Measurements from ENCODE around the gene TACC2. TPM values are rescaled to one million over a fixed set of nuclear protein-coding genes. Genes with fewer than 3 reads are reported as not detected.

The TACC2 gene
- total and polyA plus RNA-seq, 2 donors (not counting 3 experiments of a cell fraction or from before 2014, with no cell fraction given) = 14.4 to 46.2 TPM

DNA sequence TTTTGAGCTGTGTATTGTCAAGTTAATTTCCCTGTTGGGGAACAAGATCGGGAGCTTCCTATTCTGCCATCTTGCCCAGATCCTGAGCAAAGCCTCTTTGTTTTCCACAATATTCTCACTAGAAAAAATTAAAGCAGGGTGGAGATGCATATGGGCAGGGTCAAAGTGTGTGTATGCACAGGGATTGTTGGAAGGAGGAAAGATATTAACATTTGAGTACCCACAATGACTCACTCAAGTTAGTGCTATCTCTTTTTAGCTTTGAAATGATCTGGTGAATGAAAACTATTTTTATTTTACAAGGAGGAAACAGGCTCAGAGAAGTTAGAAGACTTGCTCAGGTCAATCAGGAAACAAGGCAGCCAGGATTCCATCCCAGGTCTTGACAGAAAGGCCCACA lies 275.5 kb downstream of the TACC2 start:
- intact Hi-C loops (cut with micrococcal nuclease) = no loop called here
- no peaks in the 10 kb centered on the region for H3K9me1 ChIP-seq (replicated peaks; ENCODE audit: control insufficient read depth, extremely low read depth, insufficient read depth, low read length)
- dilution Hi-C loops (cut with MboI; ENCODE audit: extremely low pct_ligation_motif_present, low sequenced_read_pairs) = no loop called here
- H3K36me3 ChIP-seq (ENCODE audit: control insufficient read depth in 2 of 2, extremely low read depth in 1 of 2, insufficient read depth in 2 of 2, low read length in 2 of 2) = no peaks in the 10 kb centered on the region
- H4K20me1 ChIP-seq (replicated peaks; ENCODE audit: control insufficient read depth, extremely low read depth, insufficient read depth, low read length) = no peaks in the 10 kb centered on the region
- TF ChIP-seq POLR2AphosphoS5 (IDR thresholded peaks at IDR 0.05; ENCODE audit: insufficient read depth, low read depth, low read length) = no peak
- TF ChIP-seq FOS (IDR thresholded peaks at IDR 0.05; ENCODE audit: borderline replicate concordance, insufficient read depth, low read length) = peak; percentile 31
- TF ChIP-seq JUN (IDR thresholded peaks at IDR 0.05; ENCODE audit: borderline replicate concordance, insufficient read depth, insufficient read length, low read depth) = no peak
- POLR2A ChIA-PET = no interaction called here
- H3K9ac ChIP-seq (replicated peaks; ENCODE audit: extremely low read depth, insufficient read depth, low read length) = no peak overlapping the region
- no peaks in the 10 kb centered on the region for H3K9me3 ChIP-seq (replicated peaks; ENCODE audit: control insufficient read depth, insufficient read depth, low read length)
- CTCF ChIA-PET = interaction anchor here (1.0 to 2.8 kb wide), 5 partner anchors 15 to 212 kb away, joined by 4 to 11 read pairs (median 6); no protein-coding TSS in a partner anchor
- no peak overlapping the region for H3K4me3 ChIP-seq (replicated peaks in 1 of 3; ENCODE audit: insufficient read depth in 1 of 3, low read depth in 1 of 3, low read length in 3 of 3)
- no peaks in the 10 kb centered on the region for H3K27me3 ChIP-seq (ENCODE audit: control insufficient read depth in 2 of 2, insufficient read depth in 2 of 2, low read length in 2 of 2)
- no peak overlapping the region for H3K4me2 ChIP-seq (ENCODE audit: insufficient read depth, low read length)
- FAIRE-seq (no peak), DNase-seq (ENCODE audit: low read depth, low spot score) (no peak)
- peaks cover 20% of the 10 kb centered on the region for H3K4me1 ChIP-seq (ENCODE audit: control insufficient read depth, extremely low read depth, insufficient read depth, low read length)
- no peaks in the 10 kb centered on the region for H3K79me2 ChIP-seq (ENCODE audit: control insufficient read depth, insufficient read depth, low read length)
- H2AFZ ChIP-seq (ENCODE audit: low read depth, low read length) = no peak overlapping the region
- H3K27ac ChIP-seq (ENCODE audit: insufficient read depth, low read depth, low read length) = no peak overlapping the region
- no TSS peak for BruUV-seq (replicated peaks)

DNA sequence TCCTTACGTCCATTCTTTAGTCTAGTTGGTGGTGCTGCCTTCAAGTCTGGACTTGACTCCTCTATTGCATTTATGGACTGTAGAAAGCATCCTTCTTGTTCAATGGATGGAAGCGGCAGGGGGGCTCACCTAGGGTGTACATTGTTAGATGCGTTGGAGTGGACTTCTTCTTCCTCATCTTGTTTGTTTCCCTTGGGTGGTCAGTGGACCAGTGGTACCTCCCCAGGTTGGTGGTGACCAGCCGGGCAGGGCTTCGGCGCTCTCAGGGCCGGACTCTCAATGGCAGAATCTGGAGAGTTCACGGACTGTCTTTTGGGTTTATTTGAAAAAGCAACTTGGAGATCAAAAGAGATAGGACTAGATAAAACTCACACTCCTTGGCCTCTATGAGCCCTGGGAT lies 276.0 kb downstream of the TACC2 start:
- no TSS peak for BruUV-seq (replicated peaks)
- no peak overlapping the region for H2AFZ ChIP-seq (ENCODE audit: low read depth, low read length)
- intact Hi-C loops (cut with micrococcal nuclease) = no loop called here
- dilution Hi-C loops (cut with MboI; ENCODE audit: extremely low pct_ligation_motif_present, low sequenced_read_pairs) = no loop called here
- FAIRE-seq = no peak
- H3K9me3 ChIP-seq (replicated peaks; ENCODE audit: control insufficient read depth, insufficient read depth, low read length) = no peaks in the 10 kb centered on the region
- no peak for DNase-seq (ENCODE audit: low read depth, low spot score)
- H3K79me2 ChIP-seq (ENCODE audit: control insufficient read depth, insufficient read depth, low read length) = no peaks in the 10 kb centered on the region
- H3K4me1 ChIP-seq (ENCODE audit: control insufficient read depth, extremely low read depth, insufficient read depth, low read length) = peaks cover 20% of the 10 kb centered on the region
- H3K27me3 ChIP-seq (ENCODE audit: control insufficient read depth in 2 of 2, insufficient read depth in 2 of 2, low read length in 2 of 2) = no peaks in the 10 kb centered on the region
- no peak overlapping the region for H3K27ac ChIP-seq (ENCODE audit: insufficient read depth, low read depth, low read length)
- H4K20me1 ChIP-seq (replicated peaks; ENCODE audit: control insufficient read depth, extremely low read depth, insufficient read depth, low read length) = no peaks in the 10 kb centered on the region
- H3K4me2 ChIP-seq (ENCODE audit: insufficient read depth, low read length) = no peak overlapping the region
- H3K9me1 ChIP-seq (replicated peaks; ENCODE audit: control insufficient read depth, extremely low read depth, insufficient read depth, low read length) = no peaks in the 10 kb centered on the region
- ChIA-PET CTCF (interaction anchor here (2.0 to 2.8 kb wide), 2 partner anchors 15 to 123 kb away, joined by 9 to 11 read pairs; no protein-coding TSS in a partner anchor), POLR2A (no interaction called here)
- no peak overlapping the region for H3K4me3 ChIP-seq (replicated peaks in 1 of 3; ENCODE audit: insufficient read depth in 1 of 3, low read depth in 1 of 3, low read length in 3 of 3)
- no peaks in the 10 kb centered on the region for H3K36me3 ChIP-seq (ENCODE audit: control insufficient read depth in 2 of 2, extremely low read depth in 1 of 2, insufficient read depth in 2 of 2, low read length in 2 of 2)
- no peak overlapping the region for H3K9ac ChIP-seq (replicated peaks; ENCODE audit: extremely low read depth, insufficient read depth, low read length)
- no peak for TF ChIP-seq EZH2 (IDR thresholded peaks at IDR 0.05; ENCODE audit: borderline replicate concordance, low read depth, low read length, severe bottlenecking)
